CD4-positive, alpha-beta T cell (primary cell): ENCODE data around the gene ELMO1. TPM values are rescaled to one million over a fixed set of nuclear protein-coding genes. Genes with fewer than 3 reads are reported as not detected.

Experiments used
- ATAC-seq: fragments of 200-7000 bp; cut with Tn5 transposase; one replicate; pipeline ENCODE4 v1.10.0; 2022; ENCODE audit warnings: mild to moderate bottlenecking; ENCODE audit not compliant: poor library complexity
- CTCF ChIA-PET: fragments of 350-600 bp; sonication (Branson Sonifier 250); formaldehyde crosslinking; loops from one replicate; lab custom pipeline; 2021; ENCODE audit warnings: antibody characterized with exemption, inconsistent platforms; lab: Charles Lee
- POLR2A ChIA-PET: fragments of 350-600 bp; sonication (Branson Sonifier 250); formaldehyde crosslinking; loops from one replicate; lab custom pipeline; 2021; ENCODE audit warnings: antibody characterized with exemption, inconsistent platforms; lab: Charles Lee
- DNase-seq, 14 experiments: peaks; one replicate each; pipeline ENCODE4 v3.0.0-alpha.2; 2013 to 2020; ENCODE audit warnings: mixed read lengths in 2 of 14
- H3K27ac ChIP-seq, 2 donors: one replicate each; pipeline versions ENCODE4 v1.5.1 to v1.7.0; 2013; ENCODE audit warnings: low read length in 2 of 2, low read depth in 1 of 2, mild to moderate bottlenecking in 1 of 2
- H3K27me3 ChIP-seq, 2 experiments: 1 replicate in 1 of 2; 2 replicates in 1 of 2; pipeline versions ENCODE4 v1.6.1 to v1.7.0; 2013; ENCODE audit warnings: low read length in 2 of 2, control low read depth in 1 of 2, mild to moderate bottlenecking in 1 of 2, moderate library complexity in 1 of 2; ENCODE audit not compliant: insufficient read depth in 2 of 2, control insufficient read depth in 1 of 2
- H3K36me3 ChIP-seq: one replicate; pipeline ENCODE4 v1.6.1; 2013; ENCODE audit warnings: low read length, control low read depth; ENCODE audit not compliant: insufficient read depth
- H3K4me1 ChIP-seq: one replicate; pipeline ENCODE4 v1.6.1; 2013; ENCODE audit warnings: low read length, control low read depth; ENCODE audit not compliant: insufficient read depth
- H3K4me3 ChIP-seq: one replicate; pipeline ENCODE4 v1.5.1; 2013; ENCODE audit warnings: mild to moderate bottlenecking, low read length, moderate library complexity
- H3K9me3 ChIP-seq, 2 experiments: 1 replicate in 1 of 2; 2 replicates in 1 of 2; pipeline versions ENCODE4 v1.6.1 to v1.7.0; 2013; ENCODE audit warnings: low read length in 2 of 2, mild to moderate bottlenecking in 2 of 2, control low read depth in 1 of 2, moderate library complexity in 1 of 2; ENCODE audit not compliant: control insufficient read depth in 1 of 2, insufficient read depth in 1 of 2
- H3K27ac Mint-ChIP-seq: one replicate; pipeline ENCODE4 v1.8.0; 2020; ENCODE audit warnings: mixed read lengths
- H3K27me3 Mint-ChIP-seq: one replicate; pipeline ENCODE4 v1.8.0; 2021; ENCODE audit warnings: mixed read lengths
- H3K36me3 Mint-ChIP-seq: one replicate; pipeline ENCODE4 v1.8.0; 2021; ENCODE audit warnings: low read depth, mixed read lengths
- H3K4me1 Mint-ChIP-seq: one replicate; pipeline ENCODE4 v1.8.0; 2021; ENCODE audit warnings: low read depth, mixed read lengths
- H3K4me3 Mint-ChIP-seq: one replicate; pipeline ENCODE4 v1.8.0; 2020; ENCODE audit warnings: mild to moderate bottlenecking, mixed read lengths
- H3K9me3 Mint-ChIP-seq: one replicate; pipeline ENCODE4 v1.8.0; 2020; ENCODE audit warnings: mixed read lengths
- intact Hi-C, 2 experiments: fragments of 100-400 bp; cut with DNase I in 1 of 2; cut with micrococcal nuclease in 1 of 2; formaldehyde crosslinking; loops; one replicate each; pipeline versions ENCODE4 v1.15.1 to v1.9.0; 2023 to 2025; cut with DNase I, micrococcal nuclease
- total RNA-seq, 174 experiments: library from RNA in 2 of 174; stranded (reverse) in 2 of 174; gene quantifications; one replicate each; pipeline ENCODE4 v1.2.3 and lab custom pipeline; 2021 to 2026
- TF ChIP-seq, protein P1 (sequence below): fragments of 200-600 bp; IDR thresholded peaks from one replicate; pipeline ENCODE4 v1.8.0; 2022; ENCODE audit warnings: antibody characterized with exemption, mild to moderate bottlenecking

Gene ELMO1
- total RNA-seq, 2 experiments from 2014 or later: 117 to 120 TPM

- no peak overlapping the region for H3K4me3 Mint-ChIP-seq
- Histone ChIP-seq H3K27ac (no peak overlapping the region), H3K4me1 (no peaks in the 10 kb centered on the region), H3K4me3 (no peak overlapping the region), H3K9me3 (no peaks in the 10 kb centered on the region), H3K27me3 (no peaks in the 10 kb centered on the region), H3K36me3 (no peaks in the 10 kb centered on the region)
- TF ChIP-seq, protein P1, sequence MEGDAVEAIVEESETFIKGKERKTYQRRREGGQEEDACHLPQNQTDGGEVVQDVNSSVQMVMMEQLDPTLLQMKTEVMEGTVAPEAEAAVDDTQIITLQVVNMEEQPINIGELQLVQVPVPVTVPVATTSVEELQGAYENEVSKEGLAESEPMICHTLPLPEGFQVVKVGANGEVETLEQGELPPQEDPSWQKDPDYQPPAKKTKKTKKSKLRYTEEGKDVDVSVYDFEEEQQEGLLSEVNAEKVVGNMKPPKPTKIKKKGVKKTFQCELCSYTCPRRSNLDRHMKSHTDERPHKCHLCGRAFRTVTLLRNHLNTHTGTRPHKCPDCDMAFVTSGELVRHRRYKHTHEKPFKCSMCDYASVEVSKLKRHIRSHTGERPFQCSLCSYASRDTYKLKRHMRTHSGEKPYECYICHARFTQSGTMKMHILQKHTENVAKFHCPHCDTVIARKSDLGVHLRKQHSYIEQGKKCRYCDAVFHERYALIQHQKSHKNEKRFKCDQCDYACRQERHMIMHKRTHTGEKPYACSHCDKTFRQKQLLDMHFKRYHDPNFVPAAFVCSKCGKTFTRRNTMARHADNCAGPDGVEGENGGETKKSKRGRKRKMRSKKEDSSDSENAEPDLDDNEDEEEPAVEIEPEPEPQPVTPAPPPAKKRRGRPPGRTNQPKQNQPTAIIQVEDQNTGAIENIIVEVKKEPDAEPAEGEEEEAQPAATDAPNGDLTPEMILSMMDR: no peak
- DNase-seq: no peak
- no peaks in the 10 kb centered on the region for H3K4me1 Mint-ChIP-seq
- intact Hi-C loops: no loop called here
- ATAC-seq: no peak
- POLR2A ChIA-PET: no interaction called here
- CTCF ChIA-PET: no interaction called here
- no peak overlapping the region for H3K27ac Mint-ChIP-seq
- no peaks in the 10 kb centered on the region for H3K9me3 Mint-ChIP-seq
- no peaks in the 10 kb centered on the region for H3K36me3 Mint-ChIP-seq
- H3K27me3 Mint-ChIP-seq: no peaks in the 10 kb centered on the region
These were observed 628.0 kb downstream of the ELMO1 start for GRCh38 chr7:36820527-36821170.

- H3K4me1 Mint-ChIP-seq: no peaks in the 10 kb centered on the region
- no peaks in the 10 kb centered on the region for H3K4me1 ChIP-seq
- H3K27ac Mint-ChIP-seq: no peak overlapping the region
These were observed 629.0 kb downstream of the ELMO1 start for GRCh38 chr7:36819639-36820038.

GRCh38 chr7:36814311-36814710, 634.4 kb downstream of the ELMO1 start:
- no peaks in the 10 kb centered on the region for H3K27me3 Mint-ChIP-seq
- TF ChIP-seq, protein P1: no peak
- H3K27ac Mint-ChIP-seq: no peak overlapping the region
- no peaks in the 10 kb centered on the region for H3K9me3 Mint-ChIP-seq
- H3K27me3 ChIP-seq: no peaks in the 10 kb centered on the region
- intact Hi-C loops: no loop called here
- H3K36me3 ChIP-seq: no peaks in the 10 kb centered on the region
- H3K4me3 Mint-ChIP-seq: no peak overlapping the region
- CTCF ChIA-PET: no interaction called here
- no peaks in the 10 kb centered on the region for H3K36me3 Mint-ChIP-seq
- ATAC-seq (no peak), DNase-seq (no peak)
- no peaks in the 10 kb centered on the region for H3K9me3 ChIP-seq
- peaks cover 2% of the 10 kb centered on the region for H3K4me1 ChIP-seq
- no peak overlapping the region for H3K27ac ChIP-seq
- POLR2A ChIA-PET: interaction anchor here (2.0 kb wide), 1 partner anchor 12 kb away, joined by 8 read pairs; no protein-coding TSS in a partner anchor
- no peak overlapping the region for H3K4me3 ChIP-seq
- H3K4me1 Mint-ChIP-seq: peaks cover 7% of the 10 kb centered on the region

More at GRCh38 chr7:36819639-36820038, 629.0 kb downstream of the ELMO1 start:
- DNase-seq (no peak), ATAC-seq (no peak)
- Mint-ChIP-seq H3K27me3 (no peaks in the 10 kb centered on the region), H3K36me3 (no peaks in the 10 kb centered on the region), H3K4me3 (no peak overlapping the region), H3K9me3 (no peaks in the 10 kb centered on the region)
- Histone ChIP-seq H3K27ac (no peak overlapping the region), H3K36me3 (no peaks in the 10 kb centered on the region), H3K27me3 (no peaks in the 10 kb centered on the region), H3K9me3 (no peaks in the 10 kb centered on the region), H3K4me3 (no peak overlapping the region)
- ChIA-PET POLR2A (no interaction called here), CTCF (no interaction called here)
- TF ChIP-seq, protein P1: no peak
- intact Hi-C loops: no loop called here
